Type B pancreatic cell (in vitro differentiated cells): ENCODE measurements around the gene PAPSS1. TPM values are rescaled to one million over a fixed set of nuclear protein-coding genes. Genes with fewer than 3 reads are reported as not detected.

Experiments used
- DNase-seq: peaks from one replicate; pipeline ENCODE4 v3.0.0; 2021; ENCODE audit warnings: mixed read lengths; ENCODE audit not compliant: unreplicated experiment; ENCODE audit errors: extremely low spot score
- H3K27ac Mint-ChIP-seq: 2 replicates; pipeline ENCODE4 v1.8.0; 2021; ENCODE audit warnings: mild to moderate bottlenecking, mixed read lengths
- H3K27me3 Mint-ChIP-seq: 2 replicates; pipeline ENCODE4 v1.8.0; 2021; ENCODE audit warnings: mixed read lengths
- H3K36me3 Mint-ChIP-seq: 2 replicates; pipeline ENCODE4 v1.8.0; 2021; ENCODE audit warnings: mixed read lengths
- H3K4me1 Mint-ChIP-seq: one replicate; pipeline ENCODE4 v1.8.0; 2021; ENCODE audit warnings: mixed read lengths; ENCODE audit not compliant: unreplicated experiment
- H3K4me3 Mint-ChIP-seq: 2 replicates; pipeline ENCODE4 v1.8.0; 2021; ENCODE audit warnings: mild to moderate bottlenecking, mixed read lengths
- H3K9me3 Mint-ChIP-seq: 2 replicates; pipeline ENCODE4 v1.8.0; 2021; ENCODE audit warnings: mixed read lengths
- total RNA-seq: library from RNA; stranded (reverse); gene quantifications from 2 replicates; pipeline ENCODE4 v1.2.1, GENCODE V29; 2021; ENCODE audit warnings: low replicate concordance
- TF ChIP-seq, protein P1 (sequence below): fragments of 200-600 bp; sonication (generic); conservative IDR thresholded peaks from 2 replicates; pipeline ENCODE4 v1.5.0; 2021; ENCODE audit warnings: antibody characterized with exemption, mild to moderate bottlenecking

PAPSS1 gene
- total RNA-seq, 1 donor from 2014 or later, result 82.0 TPM

DNA sequence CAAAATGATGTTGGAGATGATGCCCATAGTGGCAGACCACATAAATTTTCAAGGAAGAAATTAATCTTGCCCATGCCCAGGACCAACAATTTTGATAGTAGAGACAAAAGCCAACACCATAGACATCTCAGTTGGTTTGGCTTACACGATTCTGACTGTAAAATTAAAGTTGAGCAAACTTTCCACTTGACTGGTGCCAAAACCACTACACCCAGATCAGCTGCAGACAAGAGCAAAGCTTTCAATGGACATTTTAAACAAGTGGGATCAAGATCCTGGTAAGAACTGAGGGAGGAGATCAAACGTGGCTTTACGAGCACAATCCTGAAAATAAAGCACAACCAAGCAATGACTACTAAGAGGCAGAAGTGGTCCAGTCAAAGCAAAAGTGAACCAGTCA, 90.7 kb downstream of the PAPSS1 start:
- no peak for DNase-seq
- Mint-ChIP-seq H3K36me3 (peaks cover 31% of the 10 kb centered on the region), H3K27ac (no peak overlapping the region), H3K4me1 (no peaks in the 10 kb centered on the region), H3K27me3 (no peaks in the 10 kb centered on the region), H3K9me3 (peaks cover 6% of the 10 kb centered on the region), H3K4me3 (no peak overlapping the region)
- TF ChIP-seq, protein P1, sequence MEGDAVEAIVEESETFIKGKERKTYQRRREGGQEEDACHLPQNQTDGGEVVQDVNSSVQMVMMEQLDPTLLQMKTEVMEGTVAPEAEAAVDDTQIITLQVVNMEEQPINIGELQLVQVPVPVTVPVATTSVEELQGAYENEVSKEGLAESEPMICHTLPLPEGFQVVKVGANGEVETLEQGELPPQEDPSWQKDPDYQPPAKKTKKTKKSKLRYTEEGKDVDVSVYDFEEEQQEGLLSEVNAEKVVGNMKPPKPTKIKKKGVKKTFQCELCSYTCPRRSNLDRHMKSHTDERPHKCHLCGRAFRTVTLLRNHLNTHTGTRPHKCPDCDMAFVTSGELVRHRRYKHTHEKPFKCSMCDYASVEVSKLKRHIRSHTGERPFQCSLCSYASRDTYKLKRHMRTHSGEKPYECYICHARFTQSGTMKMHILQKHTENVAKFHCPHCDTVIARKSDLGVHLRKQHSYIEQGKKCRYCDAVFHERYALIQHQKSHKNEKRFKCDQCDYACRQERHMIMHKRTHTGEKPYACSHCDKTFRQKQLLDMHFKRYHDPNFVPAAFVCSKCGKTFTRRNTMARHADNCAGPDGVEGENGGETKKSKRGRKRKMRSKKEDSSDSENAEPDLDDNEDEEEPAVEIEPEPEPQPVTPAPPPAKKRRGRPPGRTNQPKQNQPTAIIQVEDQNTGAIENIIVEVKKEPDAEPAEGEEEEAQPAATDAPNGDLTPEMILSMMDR, result no peak

DNA sequence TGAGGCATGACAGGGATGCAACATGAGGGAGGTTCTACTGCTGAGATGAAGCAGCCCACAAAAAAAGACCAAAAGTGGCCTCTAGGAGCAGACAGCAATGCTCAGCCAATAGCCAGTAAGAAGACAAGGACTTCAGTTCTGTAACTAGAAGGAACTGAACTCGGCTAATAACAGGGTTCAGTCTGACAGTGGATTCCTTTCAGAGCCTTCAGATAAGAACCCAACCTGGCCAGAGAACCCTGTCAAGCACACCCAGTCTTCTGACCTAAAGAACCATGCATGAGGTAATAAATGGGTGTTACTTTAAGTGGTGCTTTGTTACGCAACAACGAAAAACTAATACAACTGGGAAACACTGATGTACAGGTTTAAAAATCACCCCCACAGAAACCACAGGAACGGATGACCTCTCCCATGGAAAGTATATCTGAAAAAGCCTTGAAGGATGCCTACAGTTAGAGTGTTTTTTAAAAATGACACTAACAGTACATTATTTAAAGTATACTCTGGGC, 94.6 kb downstream of the PAPSS1 start:
- TF ChIP-seq, protein P1, result no peak
- no peak for DNase-seq
- Mint-ChIP-seq H3K9me3 (peaks cover 17% of the 10 kb centered on the region), H3K4me1 (no peaks in the 10 kb centered on the region), H3K27me3 (no peaks in the 10 kb centered on the region), H3K27ac (no peak overlapping the region), H3K36me3 (peaks cover 45% of the 10 kb centered on the region), H3K4me3 (no peak overlapping the region)

- H3K36me3 Mint-ChIP-seq, result peaks cover 36% of the 10 kb centered on the region
- peaks cover 17% of the 10 kb centered on the region for H3K9me3 Mint-ChIP-seq
- H3K27ac Mint-ChIP-seq, result no peak overlapping the region
- TF ChIP-seq, protein P1, result no peak
- no peaks in the 10 kb centered on the region for H3K27me3 Mint-ChIP-seq
- no peak overlapping the region for H3K4me3 Mint-ChIP-seq
- no peak for DNase-seq
- no peaks in the 10 kb centered on the region for H3K4me1 Mint-ChIP-seq
Observed at GRCh38 chr4:107624024-107624423, 96.0 kb downstream of the PAPSS1 start.

DNA sequence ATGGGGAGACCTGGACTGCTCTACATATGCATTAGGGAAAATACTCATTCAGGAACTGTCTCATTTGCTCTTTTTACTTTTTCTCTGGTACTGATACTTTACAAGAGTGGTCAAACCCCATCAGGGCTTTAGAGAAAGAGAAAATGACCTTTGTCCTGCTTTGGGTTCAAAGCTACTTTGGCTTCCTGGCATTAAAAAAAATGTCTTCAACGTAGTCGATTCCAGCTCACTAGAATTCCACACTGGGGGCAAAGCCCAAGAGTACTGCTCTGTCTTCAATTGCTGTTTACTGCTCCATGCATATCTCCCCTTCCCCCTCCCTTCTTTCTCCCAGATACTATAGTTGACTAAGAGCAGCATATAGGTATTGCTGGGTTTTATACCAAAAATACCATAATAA, 98.0 kb downstream of the PAPSS1 start:
- Mint-ChIP-seq H3K36me3 (peaks cover 41% of the 10 kb centered on the region), H3K27ac (no peak overlapping the region), H3K27me3 (no peaks in the 10 kb centered on the region), H3K9me3 (peaks cover 17% of the 10 kb centered on the region), H3K4me1 (peaks cover 5% of the 10 kb centered on the region), H3K4me3 (no peak overlapping the region)
- DNase-seq, result no peak
- TF ChIP-seq, protein P1, result no peak

DNA sequence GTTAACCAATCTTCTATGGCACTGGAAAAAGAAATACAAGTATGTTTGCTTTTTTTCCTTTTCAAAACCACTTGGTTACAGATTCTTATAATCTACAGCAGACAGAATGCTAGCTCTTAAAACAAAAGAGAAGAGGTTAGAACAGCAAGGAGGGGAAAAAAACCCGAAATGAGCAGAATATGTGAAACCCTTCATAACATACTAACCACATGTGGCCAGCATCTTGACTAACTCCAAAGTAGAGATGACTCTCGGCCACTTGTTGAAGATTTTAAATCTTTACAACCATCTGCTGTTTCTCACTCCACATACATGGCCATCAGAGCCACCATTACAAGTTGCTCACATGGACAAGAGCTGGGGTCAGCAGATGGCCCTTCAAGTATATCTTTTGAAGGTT, 100.3 kb downstream of the PAPSS1 start:
- TF ChIP-seq, protein P1, result no peak
- Mint-ChIP-seq H3K4me1 (peaks cover 5% of the 10 kb centered on the region), H3K36me3 (peaks cover 43% of the 10 kb centered on the region), H3K9me3 (peaks cover 13% of the 10 kb centered on the region), H3K27ac (no peak overlapping the region), H3K27me3 (no peaks in the 10 kb centered on the region), H3K4me3 (no peak overlapping the region)
- DNase-seq, result no peak

GRCh38 chr4:107619066-107619465, 101.0 kb downstream of the PAPSS1 start:
- H3K36me3 Mint-ChIP-seq, result peaks cover 40% of the 10 kb centered on the region
- TF ChIP-seq, protein P1, result no peak
- no peaks in the 10 kb centered on the region for H3K27me3 Mint-ChIP-seq
- H3K4me1 Mint-ChIP-seq, result peaks cover 5% of the 10 kb centered on the region
- DNase-seq, result no peak
- H3K27ac Mint-ChIP-seq, result no peak overlapping the region
- no peak overlapping the region for H3K4me3 Mint-ChIP-seq
- peaks cover 11% of the 10 kb centered on the region for H3K9me3 Mint-ChIP-seq
